ENCODE data around the gene SETD1A. TPM values are rescaled to one million over a fixed set of nuclear protein-coding genes. Genes with fewer than 3 reads are reported as not detected.

Gene SETD1A
- total RNA-seq, 2 donors from 2014 or later, result 23.8 to 25.0 TPM

DNA sequence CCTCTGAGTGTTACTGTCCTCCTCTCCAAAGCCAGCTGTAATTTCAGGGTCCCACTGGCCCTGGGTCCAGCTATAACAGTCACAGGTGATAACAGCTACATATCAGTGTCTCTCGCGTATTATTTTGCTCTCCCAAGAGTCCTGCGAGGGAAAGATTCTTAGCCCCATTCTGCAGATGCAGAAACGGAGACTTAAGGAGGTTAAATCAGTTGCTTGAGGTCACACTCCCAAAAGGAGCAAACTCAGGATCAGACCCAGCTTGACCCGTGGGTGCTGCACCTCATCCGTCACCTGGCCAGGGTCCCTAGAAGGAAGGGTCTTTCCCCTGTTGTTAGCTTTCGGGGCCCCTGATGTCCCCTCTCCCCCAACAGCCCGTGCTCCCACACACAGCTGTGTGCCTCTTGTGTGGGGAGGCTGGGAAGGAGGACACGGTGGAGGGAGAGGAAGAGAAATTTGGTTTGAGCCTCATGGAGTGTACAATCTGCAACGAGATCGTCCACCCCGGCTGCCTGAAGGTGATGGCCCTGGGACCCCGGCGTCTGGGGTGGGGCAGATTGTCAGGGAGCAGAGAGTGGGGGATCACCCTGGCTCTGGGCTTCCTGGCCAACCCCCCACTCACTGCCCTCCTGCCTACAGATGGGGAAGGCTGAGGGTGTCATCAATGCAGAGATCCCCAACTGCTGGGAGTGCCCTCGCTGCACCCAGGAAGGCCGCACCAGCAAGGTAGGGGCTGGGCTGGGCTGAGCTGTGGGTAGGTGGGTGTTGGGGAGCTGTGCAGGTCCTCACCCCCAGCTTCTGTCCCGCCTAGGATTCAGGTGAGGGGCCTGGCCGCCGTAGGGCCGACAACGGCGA, 30.4 kb upstream of the SETD1A start:
- Mint-ChIP-seq H3K4me3 (peak overlapping the region; percentile 33), H3K27ac (no peak overlapping the region)

DNA sequence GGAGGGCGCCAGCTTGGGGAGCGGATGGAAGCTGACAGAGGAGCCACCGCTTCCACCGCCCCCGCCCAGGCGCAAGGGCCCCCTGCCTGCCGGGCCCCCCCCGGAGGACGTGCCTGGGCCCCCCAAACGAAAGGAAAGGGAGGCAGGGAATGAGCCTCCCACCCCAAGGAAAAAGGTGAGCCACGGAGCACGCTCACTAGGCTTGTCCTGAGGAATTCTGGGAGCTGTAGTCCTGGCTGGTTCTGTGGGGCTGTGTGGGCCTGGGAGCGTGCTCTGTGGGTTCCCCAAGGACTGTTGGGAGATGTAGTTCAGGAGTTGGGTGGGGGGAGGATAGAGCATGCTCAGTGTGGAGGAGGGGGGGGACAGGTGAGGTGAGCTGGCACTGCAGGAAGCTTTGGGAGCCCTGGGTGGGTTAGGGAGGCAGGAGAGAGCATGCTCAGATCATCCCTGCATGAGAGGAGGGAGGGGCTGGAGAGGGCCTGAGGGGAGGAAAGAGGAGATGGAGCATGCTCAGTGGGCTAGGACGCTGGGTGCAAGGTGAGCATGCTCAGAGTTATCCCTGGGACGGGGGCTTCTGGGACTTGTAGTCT, 29.7 kb upstream of the SETD1A start:
- TF ChIP-seq, protein P1, sequence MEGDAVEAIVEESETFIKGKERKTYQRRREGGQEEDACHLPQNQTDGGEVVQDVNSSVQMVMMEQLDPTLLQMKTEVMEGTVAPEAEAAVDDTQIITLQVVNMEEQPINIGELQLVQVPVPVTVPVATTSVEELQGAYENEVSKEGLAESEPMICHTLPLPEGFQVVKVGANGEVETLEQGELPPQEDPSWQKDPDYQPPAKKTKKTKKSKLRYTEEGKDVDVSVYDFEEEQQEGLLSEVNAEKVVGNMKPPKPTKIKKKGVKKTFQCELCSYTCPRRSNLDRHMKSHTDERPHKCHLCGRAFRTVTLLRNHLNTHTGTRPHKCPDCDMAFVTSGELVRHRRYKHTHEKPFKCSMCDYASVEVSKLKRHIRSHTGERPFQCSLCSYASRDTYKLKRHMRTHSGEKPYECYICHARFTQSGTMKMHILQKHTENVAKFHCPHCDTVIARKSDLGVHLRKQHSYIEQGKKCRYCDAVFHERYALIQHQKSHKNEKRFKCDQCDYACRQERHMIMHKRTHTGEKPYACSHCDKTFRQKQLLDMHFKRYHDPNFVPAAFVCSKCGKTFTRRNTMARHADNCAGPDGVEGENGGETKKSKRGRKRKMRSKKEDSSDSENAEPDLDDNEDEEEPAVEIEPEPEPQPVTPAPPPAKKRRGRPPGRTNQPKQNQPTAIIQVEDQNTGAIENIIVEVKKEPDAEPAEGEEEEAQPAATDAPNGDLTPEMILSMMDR (conservative IDR thresholded peaks at IDR 0.05), result no peak
- H3K27ac ChIP-seq (ENCODE audit: low read depth, low read length), result no peak overlapping the region
- no peaks in the 10 kb centered on the region for H3K27me3 Mint-ChIP-seq (ENCODE audit: insufficient read depth)
- H3K9me3 ChIP-seq (ENCODE audit: control insufficient read depth, low read length), result no peaks in the 10 kb centered on the region
- WGBS, 2 experiments (ENCODE audit: insufficient coverage in 1 of 2, insufficient read length in 1 of 2), result 63 to 88% methylated on average over 8 to 15 of the region's 15 CpGs
- no peak overlapping the region for H3K4me3 ChIP-seq (ENCODE audit: low read length)
- no peak overlapping the region for H3K4me3 Mint-ChIP-seq
- peaks cover 31% of the 10 kb centered on the region for H3K36me3 Mint-ChIP-seq (ENCODE audit: low read depth)
- H3K27ac Mint-ChIP-seq, result no peak overlapping the region
- H3K4me1 Mint-ChIP-seq, result peaks cover 15% of the 10 kb centered on the region
- no peaks in the 10 kb centered on the region for H3K4me1 ChIP-seq (ENCODE audit: control insufficient read depth, insufficient read depth, low read length)
- no peak overlapping the region for H3K9ac ChIP-seq (ENCODE audit: extremely low read depth, low read length, poor library complexity, severe bottlenecking)
- no peaks in the 10 kb centered on the region for H3K27me3 ChIP-seq (ENCODE audit: control insufficient read depth, insufficient read depth, low read length, poor library complexity, severe bottlenecking)
- H3K36me3 ChIP-seq (ENCODE audit: control insufficient read depth, insufficient read depth, low read length), result peaks cover 40% of the 10 kb centered on the region
- H3K9me3 Mint-ChIP-seq, result no peaks in the 10 kb centered on the region
- peak; percentile 97 for DNase-seq

More for the DNA sequence above, 30.4 kb upstream of the SETD1A start:
- Histone ChIP-seq H3K4me3 (ENCODE audit: low read length) (no peak overlapping the region), H3K27ac (ENCODE audit: low read depth, low read length) (no peak overlapping the region), H3K9ac (ENCODE audit: extremely low read depth, low read length, poor library complexity, severe bottlenecking) (no peak overlapping the region), H3K9me3 (ENCODE audit: control insufficient read depth, low read length) (no peaks in the 10 kb centered on the region), H3K27me3 (ENCODE audit: control insufficient read depth, insufficient read depth, low read length, poor library complexity, severe bottlenecking) (no peaks in the 10 kb centered on the region), H3K36me3 (ENCODE audit: control insufficient read depth, insufficient read depth, low read length) (peaks cover 36% of the 10 kb centered on the region), H3K4me1 (ENCODE audit: control insufficient read depth, insufficient read depth, low read length) (no peaks in the 10 kb centered on the region)
- TF ChIP-seq, protein P1 (conservative IDR thresholded peaks at IDR 0.05), result no peak
- Mint-ChIP-seq H3K4me1 (peaks cover 15% of the 10 kb centered on the region), H3K36me3 (ENCODE audit: low read depth) (peaks cover 24% of the 10 kb centered on the region), H3K9me3 (no peaks in the 10 kb centered on the region), H3K27me3 (ENCODE audit: insufficient read depth) (no peaks in the 10 kb centered on the region)
- DNase-seq, result peak; percentile 54
- WGBS, 2 experiments (ENCODE audit: insufficient coverage in 1 of 2, insufficient read length in 1 of 2), result 92 to 99% methylated on average over 13 to 22 of the region's 22 CpGs

DNA sequence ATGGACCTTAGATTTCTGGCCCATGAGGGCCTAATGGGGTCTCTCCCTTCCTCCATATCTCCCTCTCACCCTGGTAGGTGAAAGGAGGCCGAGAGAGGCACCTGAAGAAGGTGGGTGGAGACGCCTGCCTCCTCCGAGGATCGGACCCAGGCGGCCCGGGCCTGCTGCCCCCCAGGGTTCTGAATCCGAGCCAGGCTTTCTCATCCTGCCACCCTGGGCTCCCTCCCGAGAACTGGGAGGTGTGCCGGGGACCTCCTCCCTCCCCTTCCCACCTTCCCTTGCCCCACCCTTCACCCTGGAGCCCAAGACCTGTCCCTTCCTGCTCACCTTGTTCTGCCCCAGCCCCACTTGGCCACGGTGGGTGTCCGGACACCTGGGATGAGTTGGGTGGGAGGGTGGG, 29.2 kb upstream of the SETD1A start:
- no peaks in the 10 kb centered on the region for H3K9me3 Mint-ChIP-seq
- H3K27ac Mint-ChIP-seq, result no peak overlapping the region
- H3K4me3 ChIP-seq (ENCODE audit: low read length), result no peak overlapping the region
- no peaks in the 10 kb centered on the region for H3K9me3 ChIP-seq (ENCODE audit: control insufficient read depth, low read length)
- no peaks in the 10 kb centered on the region for H3K4me1 ChIP-seq (ENCODE audit: control insufficient read depth, insufficient read depth, low read length)
- no peak overlapping the region for H3K27ac ChIP-seq (ENCODE audit: low read depth, low read length)
- peaks cover 40% of the 10 kb centered on the region for H3K36me3 ChIP-seq (ENCODE audit: control insufficient read depth, insufficient read depth, low read length)
- H3K4me1 Mint-ChIP-seq, result peaks cover 15% of the 10 kb centered on the region
- no peak overlapping the region for H3K4me3 Mint-ChIP-seq
- H3K9ac ChIP-seq (ENCODE audit: extremely low read depth, low read length, poor library complexity, severe bottlenecking), result no peak overlapping the region
- H3K27me3 Mint-ChIP-seq (ENCODE audit: insufficient read depth), result no peaks in the 10 kb centered on the region
- H3K36me3 Mint-ChIP-seq (ENCODE audit: low read depth), result peaks cover 33% of the 10 kb centered on the region
- no peaks in the 10 kb centered on the region for H3K27me3 ChIP-seq (ENCODE audit: control insufficient read depth, insufficient read depth, low read length, poor library complexity, severe bottlenecking)
- WGBS, 2 experiments (ENCODE audit: insufficient coverage in 1 of 2, insufficient read length in 1 of 2), result 83% methylated on average over 9 of the region's 11 CpGs; no CpG with 5 or more reads in 1 of the 2 experiments
- TF ChIP-seq, protein P1 (conservative IDR thresholded peaks at IDR 0.05), result no peak
- no peak for DNase-seq

Data from endodermal cell (in vitro differentiated cells).